ENCODE results near the gene VPS33A. TPM values are rescaled to one million over a fixed set of nuclear protein-coding genes. Genes with fewer than 3 reads are reported as not detected.

The VPS33A gene
- total and polyA plus RNA-seq, 2 donors (not counting 1 experiment from before 2014, with no cell fraction given) = 15.4 to 22.3 TPM

DNA sequence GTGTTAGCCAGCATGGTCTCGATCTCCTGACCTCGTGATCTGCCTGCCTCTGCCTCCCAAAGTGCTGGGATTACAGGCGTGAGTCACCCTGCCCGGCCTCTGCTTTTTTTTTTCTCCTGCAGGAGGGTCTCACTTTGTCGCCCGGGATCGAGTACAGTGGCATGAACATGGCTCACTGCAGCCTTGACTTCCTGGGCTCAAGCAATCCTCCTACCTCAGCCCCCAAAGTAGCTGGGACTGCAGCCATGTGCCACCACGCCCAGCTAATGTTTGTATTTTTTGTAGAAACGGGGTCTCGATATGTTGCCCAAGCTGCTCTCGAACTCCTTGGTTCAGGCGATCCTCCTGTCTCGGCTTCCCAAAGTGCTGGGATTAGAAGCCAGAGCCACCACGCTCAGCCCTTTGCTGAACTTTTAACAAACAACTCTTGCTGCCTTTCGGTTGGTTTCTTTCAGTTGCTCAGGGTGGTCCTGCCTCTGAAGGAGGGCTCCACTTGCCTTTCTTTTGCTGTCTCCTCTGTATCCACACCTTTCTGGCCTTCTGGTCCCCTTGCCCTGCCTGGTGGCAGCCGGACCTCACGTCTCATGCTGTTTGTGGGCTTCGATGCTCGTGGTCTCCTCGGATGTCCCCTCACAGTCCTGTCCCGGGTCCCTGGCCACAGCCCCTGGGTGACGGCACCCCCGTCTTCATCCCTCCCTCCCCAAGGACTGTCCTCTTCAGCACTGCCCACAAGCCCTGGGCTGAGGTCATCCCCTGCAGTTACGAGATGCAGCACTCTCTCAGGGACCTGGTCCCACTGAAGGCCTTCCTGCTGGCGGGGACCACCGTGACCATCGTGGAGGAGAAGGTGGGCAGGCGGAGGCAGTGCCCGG, 66.6 kb downstream of the VPS33A start:
- Histone ChIP-seq H3K36me3 (ENCODE audit: control insufficient read depth, insufficient read depth, low read length) (no peaks in the 10 kb centered on the region), H2AFZ (ENCODE audit: low read length) (no peak overlapping the region), H4K20me1 (ENCODE audit: control insufficient read depth, extremely low read depth, insufficient read depth, low read length) (no peaks in the 10 kb centered on the region), H3K9me3 (ENCODE audit: control insufficient read depth, insufficient read depth, low read depth, low read length) (no peaks in the 10 kb centered on the region), H3K9ac (ENCODE audit: insufficient read depth, low read length) (no peak overlapping the region), H3K4me1 (ENCODE audit: control insufficient read depth, extremely low read depth, insufficient read depth, low read length) (no peaks in the 10 kb centered on the region), H3K4me2 (ENCODE audit: extremely low read depth, insufficient read depth, low read length) (no peak overlapping the region), H3K4me3 (replicated peaks in 1 of 4; ENCODE audit: control extremely low read depth in 1 of 4, insufficient read depth in 1 of 4, low read depth in 3 of 4, low read length in 4 of 4) (no peak overlapping the region), H3K27ac (ENCODE audit: insufficient read depth, low read length) (no peak overlapping the region), H3K79me2 (ENCODE audit: control insufficient read depth, insufficient read depth, low read length) (no peaks in the 10 kb centered on the region), H3K27me3 (ENCODE audit: control insufficient read depth, insufficient read depth, low read length) (peaks cover 7% of the 10 kb centered on the region)
- DNase-seq (ENCODE audit: low read depth in 2 of 2) = no peak
- TF ChIP-seq EZH2 (IDR thresholded peaks at IDR 0.05; ENCODE audit: low read length, missing control alignments) = no peak
- TF ChIP-seq, protein P1, sequence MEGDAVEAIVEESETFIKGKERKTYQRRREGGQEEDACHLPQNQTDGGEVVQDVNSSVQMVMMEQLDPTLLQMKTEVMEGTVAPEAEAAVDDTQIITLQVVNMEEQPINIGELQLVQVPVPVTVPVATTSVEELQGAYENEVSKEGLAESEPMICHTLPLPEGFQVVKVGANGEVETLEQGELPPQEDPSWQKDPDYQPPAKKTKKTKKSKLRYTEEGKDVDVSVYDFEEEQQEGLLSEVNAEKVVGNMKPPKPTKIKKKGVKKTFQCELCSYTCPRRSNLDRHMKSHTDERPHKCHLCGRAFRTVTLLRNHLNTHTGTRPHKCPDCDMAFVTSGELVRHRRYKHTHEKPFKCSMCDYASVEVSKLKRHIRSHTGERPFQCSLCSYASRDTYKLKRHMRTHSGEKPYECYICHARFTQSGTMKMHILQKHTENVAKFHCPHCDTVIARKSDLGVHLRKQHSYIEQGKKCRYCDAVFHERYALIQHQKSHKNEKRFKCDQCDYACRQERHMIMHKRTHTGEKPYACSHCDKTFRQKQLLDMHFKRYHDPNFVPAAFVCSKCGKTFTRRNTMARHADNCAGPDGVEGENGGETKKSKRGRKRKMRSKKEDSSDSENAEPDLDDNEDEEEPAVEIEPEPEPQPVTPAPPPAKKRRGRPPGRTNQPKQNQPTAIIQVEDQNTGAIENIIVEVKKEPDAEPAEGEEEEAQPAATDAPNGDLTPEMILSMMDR (conservative IDR thresholded peaks at IDR 0.05 in 1 of 2, IDR thresholded peaks at IDR 0.05 in 1 of 2; ENCODE audit: low read depth in 1 of 2, low read length in 2 of 2) = no peak

DNA sequence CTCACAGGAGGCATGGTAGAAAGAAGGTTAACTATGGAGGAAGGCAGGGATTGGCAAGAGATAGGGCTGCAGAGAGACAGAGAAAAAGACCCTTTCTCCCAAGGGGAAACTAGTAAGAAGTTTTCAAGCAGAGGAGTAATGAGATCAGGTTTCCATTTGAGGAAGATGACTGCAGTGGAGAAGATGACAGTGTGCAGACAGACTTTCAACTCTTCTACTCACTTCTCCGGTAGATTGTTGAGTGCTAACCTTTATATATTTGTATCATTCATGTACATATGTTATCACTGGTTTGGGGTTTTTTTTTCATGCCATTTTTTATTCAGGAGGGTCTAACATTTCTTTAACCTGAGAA, 68.7 kb downstream of the VPS33A start:
- Histone ChIP-seq H3K9me3 (ENCODE audit: control insufficient read depth, insufficient read depth, low read depth, low read length) (no peaks in the 10 kb centered on the region), H3K27ac (ENCODE audit: insufficient read depth, low read length) (no peak overlapping the region), H3K27me3 (ENCODE audit: control insufficient read depth, insufficient read depth, low read length) (no peaks in the 10 kb centered on the region), H2AFZ (ENCODE audit: low read length) (no peak overlapping the region), H3K9ac (ENCODE audit: insufficient read depth, low read length) (no peak overlapping the region), H3K79me2 (ENCODE audit: control insufficient read depth, insufficient read depth, low read length) (no peaks in the 10 kb centered on the region), H3K4me2 (ENCODE audit: extremely low read depth, insufficient read depth, low read length) (no peak overlapping the region), H3K36me3 (ENCODE audit: control insufficient read depth, insufficient read depth, low read length) (no peaks in the 10 kb centered on the region), H3K4me3 (replicated peaks in 1 of 4; ENCODE audit: control extremely low read depth in 1 of 4, insufficient read depth in 1 of 4, low read depth in 3 of 4, low read length in 4 of 4) (no peak overlapping the region), H4K20me1 (ENCODE audit: control insufficient read depth, extremely low read depth, insufficient read depth, low read length) (no peaks in the 10 kb centered on the region), H3K4me1 (ENCODE audit: control insufficient read depth, extremely low read depth, insufficient read depth, low read length) (no peaks in the 10 kb centered on the region)
- no peak for DNase-seq (ENCODE audit: low read depth in 2 of 2)
- no peak for TF ChIP-seq EZH2 (IDR thresholded peaks at IDR 0.05; ENCODE audit: low read length, missing control alignments)
- TF ChIP-seq, protein P1 (conservative IDR thresholded peaks at IDR 0.05 in 1 of 2, IDR thresholded peaks at IDR 0.05 in 1 of 2; ENCODE audit: low read depth in 1 of 2, low read length in 2 of 2) = no peak

DNA sequence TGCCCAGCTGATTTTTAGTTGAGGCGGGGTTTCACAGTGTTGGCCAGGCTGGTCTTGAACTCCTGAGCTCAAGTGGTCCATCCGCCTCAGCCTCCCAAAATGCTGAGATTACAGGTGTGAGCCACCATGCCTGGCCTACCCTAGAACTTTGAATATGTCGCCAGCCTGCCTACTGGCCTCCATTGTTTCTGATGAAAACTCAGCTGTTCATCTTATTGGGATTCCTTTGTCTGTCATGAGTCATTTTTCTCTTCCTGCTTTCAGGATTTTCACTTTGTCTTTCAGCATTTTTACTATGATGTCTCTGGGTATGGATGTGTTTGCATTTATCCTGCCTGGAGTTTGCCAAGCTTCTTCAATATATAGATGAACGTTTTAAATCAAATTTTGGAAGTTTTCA, 70.9 kb downstream of the VPS33A start:
- H3K79me2 ChIP-seq (ENCODE audit: control insufficient read depth, insufficient read depth, low read length) = no peaks in the 10 kb centered on the region
- H3K27me3 ChIP-seq (ENCODE audit: control insufficient read depth, insufficient read depth, low read length) = no peaks in the 10 kb centered on the region
- DNase-seq (ENCODE audit: low read depth in 2 of 2) = no peak
- H3K36me3 ChIP-seq (ENCODE audit: control insufficient read depth, insufficient read depth, low read length) = no peaks in the 10 kb centered on the region
- no peak overlapping the region for H3K4me3 ChIP-seq (replicated peaks in 1 of 4; ENCODE audit: control extremely low read depth in 1 of 4, insufficient read depth in 1 of 4, low read depth in 3 of 4, low read length in 4 of 4)
- H3K4me1 ChIP-seq (ENCODE audit: control insufficient read depth, extremely low read depth, insufficient read depth, low read length) = no peaks in the 10 kb centered on the region
- no peak overlapping the region for H3K9ac ChIP-seq (ENCODE audit: insufficient read depth, low read length)
- H4K20me1 ChIP-seq (ENCODE audit: control insufficient read depth, extremely low read depth, insufficient read depth, low read length) = no peaks in the 10 kb centered on the region
- no peak for TF ChIP-seq EZH2 (IDR thresholded peaks at IDR 0.05; ENCODE audit: low read length, missing control alignments)
- TF ChIP-seq, protein P1 (conservative IDR thresholded peaks at IDR 0.05 in 1 of 2, IDR thresholded peaks at IDR 0.05 in 1 of 2; ENCODE audit: low read depth in 1 of 2, low read length in 2 of 2) = no peak
- H3K27ac ChIP-seq (ENCODE audit: insufficient read depth, low read length) = no peak overlapping the region
- H3K4me2 ChIP-seq (ENCODE audit: extremely low read depth, insufficient read depth, low read length) = no peak overlapping the region
- H3K9me3 ChIP-seq (ENCODE audit: control insufficient read depth, insufficient read depth, low read depth, low read length) = no peaks in the 10 kb centered on the region
- H2AFZ ChIP-seq (ENCODE audit: low read length) = no peak overlapping the region
